NCI-H1417 treated with DMSO at 0.1 percent for 48 hours (cell line): Measurements from ENCODE around the gene CSGALNACT2.

ENCODE experiments used
- DNase-seq: peaks from one replicate; lab custom pipeline; 2025; lab: John Stamatoyannopoulos, UW

CSGALNACT2 gene

DNA sequence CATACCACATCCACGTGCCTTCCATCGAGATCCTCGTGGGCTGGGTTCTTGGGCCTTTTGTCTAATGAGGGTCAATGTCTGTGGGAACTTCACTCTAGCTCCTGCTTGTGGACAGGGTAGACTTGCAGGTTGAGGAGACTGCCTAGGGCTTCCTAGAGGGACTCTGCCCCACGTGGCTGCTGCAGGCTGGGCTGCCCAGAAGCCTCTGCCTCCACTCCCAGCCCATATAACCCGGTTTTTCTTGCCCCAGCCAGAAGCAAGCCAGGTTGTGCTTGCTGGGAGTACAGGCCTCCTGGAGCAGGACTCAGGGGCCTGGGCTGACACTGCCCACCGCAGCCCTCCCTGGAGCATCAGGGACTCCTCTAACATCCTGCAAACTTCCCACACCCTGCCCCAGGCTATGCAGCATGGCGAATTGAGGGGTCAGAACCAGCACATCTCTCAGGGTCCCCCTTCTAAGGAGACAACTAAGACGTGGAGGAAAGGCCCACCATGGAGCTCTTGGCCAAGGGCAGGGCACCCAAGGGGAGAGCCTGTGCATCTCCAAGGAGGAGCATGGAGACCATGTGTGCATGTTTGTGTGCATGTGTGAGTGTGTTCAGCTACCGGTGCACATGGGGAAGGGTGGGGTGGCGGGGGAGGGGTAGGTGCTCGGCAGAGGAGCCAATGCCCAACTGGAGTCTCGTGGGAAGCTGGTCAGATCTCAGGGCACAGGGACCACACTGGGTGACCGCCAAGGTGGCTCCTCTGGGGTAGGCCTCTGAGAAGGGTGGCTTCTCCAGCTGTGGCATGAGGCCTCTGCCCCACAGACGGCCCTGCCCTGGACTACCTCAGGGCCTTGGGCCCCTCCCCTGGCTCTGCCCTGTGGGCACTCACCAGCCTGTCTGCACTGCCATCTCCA, 66.0 kb downstream of the CSGALNACT2 start:
- DNase-seq = no peak

DNA sequence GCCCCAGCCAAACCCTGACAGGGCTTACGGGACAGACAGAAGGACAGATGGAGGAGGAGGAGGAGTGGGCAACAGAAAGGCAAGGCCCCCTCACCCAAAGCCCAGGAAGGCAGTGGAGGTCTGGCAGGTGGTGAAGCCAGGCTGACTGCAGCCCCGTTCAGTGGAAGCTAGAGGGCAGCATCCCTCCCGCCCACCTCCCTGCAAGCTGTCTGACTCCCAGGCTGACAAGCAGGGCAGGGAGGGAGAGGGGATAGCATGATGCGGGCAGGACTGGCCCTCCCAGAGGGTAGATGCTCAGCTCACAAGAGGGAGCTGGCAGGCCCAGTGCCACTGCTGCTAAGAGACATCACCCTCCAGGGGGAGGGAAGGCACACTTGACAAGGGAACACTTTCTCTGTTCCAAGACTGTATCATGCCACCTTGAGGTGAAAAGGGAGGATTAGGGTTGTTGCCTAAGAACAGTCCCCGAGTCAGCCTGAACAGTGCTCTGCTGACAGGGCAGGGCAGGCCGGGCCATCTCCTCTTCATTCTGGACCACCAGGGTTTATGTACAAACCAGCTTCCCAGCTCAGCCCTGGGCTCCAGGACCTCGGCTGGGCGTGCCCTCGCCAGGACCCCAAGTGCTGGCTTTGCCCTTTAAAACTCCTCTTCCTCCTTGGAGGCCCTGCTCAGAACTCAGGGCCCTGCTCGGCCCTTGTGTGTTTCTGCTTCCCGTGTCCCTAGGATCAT, 66.9 kb downstream of the CSGALNACT2 start:
- DNase-seq = no peak

DNA sequence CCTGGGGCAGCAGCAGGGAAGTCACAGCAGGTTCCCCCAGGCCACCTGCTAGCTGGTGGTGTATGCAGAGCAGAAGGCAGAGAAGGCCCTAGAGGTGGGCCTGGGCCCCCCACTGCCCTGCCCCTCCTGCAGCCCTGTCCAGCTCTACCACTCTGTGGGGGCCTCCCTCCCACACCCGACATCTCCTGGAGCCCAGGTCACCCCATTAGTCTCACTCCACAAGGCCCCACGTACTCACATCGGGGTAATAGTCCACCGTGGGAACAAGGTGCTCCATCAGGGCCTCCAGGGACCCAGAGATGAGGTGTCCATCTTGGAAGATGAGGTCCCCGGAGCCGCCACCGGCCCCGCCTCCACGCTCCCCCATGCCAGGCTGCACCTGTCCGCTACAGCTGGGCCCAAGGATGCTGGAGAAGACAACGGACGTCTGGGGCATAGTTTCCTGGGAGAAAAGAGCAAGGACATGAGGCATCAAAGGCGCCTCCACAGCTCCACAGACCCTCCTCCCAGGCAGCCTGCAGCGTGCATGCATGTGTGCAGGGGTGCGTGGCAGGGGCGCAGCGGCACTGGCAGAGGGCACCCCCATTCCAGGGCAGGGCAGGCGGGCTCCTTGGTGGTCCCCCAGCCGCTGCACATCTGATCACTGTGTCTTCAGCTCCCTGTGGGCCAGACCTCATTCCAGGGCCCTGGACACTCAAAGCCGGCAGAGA, 67.6 kb downstream of the CSGALNACT2 start:
- no peak for DNase-seq

DNA sequence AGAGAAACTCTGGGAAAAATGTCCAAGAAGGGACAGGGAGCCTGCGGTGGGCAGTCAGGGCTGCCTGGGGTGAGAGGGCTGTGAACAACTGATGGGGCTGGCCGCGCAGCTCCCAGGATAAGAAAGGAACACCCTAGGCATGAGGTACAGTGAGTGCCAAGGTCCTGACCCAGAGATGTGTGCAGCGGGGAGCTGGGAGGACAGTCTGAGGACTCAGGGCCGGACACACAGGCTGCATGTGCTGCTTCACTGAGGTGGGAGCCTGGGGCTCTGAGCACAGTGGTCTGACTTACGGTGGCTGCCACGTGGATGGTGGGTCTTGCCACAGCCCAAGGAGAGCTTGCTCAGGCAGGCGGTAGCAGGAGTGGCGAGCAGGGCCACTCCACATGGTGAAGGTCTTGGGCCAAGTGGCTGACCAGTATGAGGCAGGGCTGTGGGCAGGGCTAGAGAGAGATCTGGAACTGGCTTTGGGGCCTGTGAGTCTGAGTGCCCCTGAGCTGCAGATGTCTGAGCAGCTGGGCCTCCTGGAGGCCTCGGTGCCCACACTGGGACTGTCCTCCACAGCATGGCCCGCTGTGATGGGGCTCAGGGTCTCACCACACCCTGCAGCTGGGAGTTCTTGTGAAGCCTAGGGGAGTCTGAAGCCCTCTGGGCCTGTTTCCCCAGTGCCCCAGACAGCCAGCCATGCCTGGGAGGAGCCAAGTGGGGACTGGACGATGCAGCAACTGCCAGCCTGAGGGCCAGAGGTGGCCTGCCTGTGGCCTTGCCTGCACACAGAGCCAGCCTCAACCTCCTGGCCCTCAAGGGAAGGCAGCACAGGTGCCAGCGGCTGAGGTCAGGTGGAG, 68.4 kb downstream of the CSGALNACT2 start:
- DNase-seq = no peak

DNA sequence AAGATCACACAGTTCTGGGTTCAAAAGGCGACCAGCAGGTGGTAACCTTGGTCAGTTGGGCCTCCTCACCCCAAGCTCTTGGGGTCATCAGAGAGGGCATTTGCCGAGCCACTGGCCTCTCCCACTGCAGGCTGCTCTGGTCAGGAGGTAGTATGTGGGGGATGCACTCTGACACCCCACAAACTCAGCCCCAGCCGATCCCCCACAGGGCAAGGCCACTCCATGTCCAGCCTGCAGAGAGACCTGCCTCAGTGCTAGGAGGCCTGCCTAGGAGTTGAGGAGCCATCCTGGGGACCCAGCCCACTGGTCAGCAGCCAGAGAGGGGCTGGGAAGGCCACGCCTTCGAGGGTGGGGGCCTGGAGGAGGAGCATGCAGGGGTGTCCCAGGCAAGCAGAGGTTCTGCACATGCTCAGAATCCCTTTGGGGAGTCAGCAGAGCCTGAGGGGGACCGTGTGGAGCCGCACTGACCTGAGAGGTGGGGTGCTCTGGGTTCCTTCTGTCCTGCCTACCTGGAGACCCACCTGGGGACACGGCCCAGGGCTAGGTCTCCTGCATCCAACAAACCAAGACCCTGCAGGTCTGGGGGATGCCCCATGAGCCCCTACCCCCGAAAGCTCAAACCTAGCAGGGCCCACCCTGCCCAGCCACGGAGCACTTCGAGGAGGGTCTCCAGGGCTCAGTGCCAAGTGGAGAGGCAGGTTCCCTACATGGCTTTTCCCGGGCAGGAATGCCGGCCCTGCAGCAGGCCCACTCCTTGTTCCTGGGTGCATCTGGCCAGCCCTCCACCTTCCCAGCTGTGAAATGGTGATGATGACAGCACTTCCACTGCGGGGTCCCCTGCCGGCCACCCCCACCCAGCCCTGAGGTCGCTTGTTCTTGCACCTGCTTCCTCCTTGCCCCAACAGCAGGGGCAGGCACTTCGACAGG, 70.2 kb downstream of the CSGALNACT2 start:
- no peak for DNase-seq

DNA sequence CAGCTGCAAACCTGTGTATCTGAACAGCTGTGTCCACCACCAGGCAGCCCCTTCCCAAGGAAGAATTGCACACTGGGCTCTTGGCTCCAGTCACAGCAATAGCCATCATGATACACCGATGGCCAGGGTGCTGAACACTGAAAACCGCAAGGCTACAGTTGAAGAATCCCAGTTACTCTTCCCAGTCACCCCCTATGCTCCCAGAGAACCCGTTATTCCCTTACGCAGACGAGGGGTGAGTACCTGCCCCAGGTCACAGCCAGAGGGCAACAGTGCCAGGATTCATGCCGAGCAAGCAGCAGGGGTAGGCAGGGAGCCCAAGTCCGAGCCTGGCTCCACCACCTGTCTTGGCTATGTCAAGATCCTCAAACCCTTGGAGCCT, 70.8 kb downstream of the CSGALNACT2 start:
- DNase-seq = no peak

DNA sequence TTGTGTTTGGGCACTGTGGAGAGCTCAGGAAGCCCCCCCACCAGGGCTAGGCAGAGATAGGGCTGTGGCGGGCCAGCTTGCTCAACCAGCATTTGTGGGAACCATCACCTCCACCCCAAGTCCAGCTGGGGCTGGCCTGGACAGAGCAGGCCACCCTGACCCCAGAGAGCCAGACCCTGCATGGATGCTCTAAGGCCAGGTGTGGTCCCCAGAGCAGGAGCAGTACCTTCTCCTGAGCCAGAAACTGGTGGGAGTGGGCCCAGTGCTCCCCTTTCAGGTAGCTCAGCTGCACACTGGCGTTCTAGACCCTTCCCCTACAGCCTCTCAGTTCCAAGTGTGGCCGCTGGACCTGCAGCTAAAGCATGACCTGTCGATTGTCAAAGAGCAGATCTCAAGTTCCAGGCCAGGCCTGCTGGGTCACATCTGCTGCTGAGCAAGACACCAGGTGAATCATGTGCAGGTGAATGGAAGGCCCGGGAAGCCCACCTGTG, 71.5 kb downstream of the CSGALNACT2 start:
- no peak for DNase-seq

DNA sequence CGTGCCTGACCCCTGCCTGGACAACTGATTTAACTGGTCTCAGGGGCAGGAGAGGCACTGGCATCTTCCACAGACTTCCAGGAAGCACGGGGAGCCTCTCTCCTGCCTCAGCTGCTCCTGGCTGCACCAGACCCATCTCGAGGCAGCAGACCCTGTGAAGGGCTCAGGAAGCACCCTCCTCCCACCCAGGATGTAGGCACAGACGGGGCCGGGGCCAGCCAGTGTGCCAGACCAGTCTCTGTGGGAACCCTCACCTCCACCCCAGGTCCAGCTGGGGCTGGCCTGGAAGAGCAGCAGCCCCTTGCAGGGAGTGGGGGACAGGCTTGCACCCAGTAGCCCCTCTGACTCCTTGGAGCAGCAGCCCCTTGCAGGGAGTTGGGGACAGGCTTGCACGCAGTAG, 72.3 kb downstream of the CSGALNACT2 start:
- no peak for DNase-seq

DNA sequence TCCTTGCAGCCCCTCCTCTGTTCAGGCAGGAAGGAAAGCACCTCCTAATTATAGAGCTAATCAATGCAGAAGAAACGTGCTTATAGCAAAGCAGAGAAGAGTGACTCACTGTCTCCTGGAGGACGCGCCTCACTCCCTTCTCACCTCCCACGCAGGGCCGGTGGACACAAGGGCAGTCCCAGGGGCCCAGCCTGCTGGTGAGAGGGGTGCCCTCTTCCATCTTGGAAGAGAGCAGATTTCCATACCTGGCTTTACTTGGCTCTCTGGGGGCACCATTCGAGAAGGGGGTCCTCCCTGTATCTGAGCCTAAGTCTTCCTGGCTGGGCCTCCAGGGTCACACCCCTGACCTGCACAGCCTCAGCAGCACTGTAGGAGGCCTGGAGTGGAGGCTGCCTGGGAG, 72.8 kb downstream of the CSGALNACT2 start:
- no peak for DNase-seq

DNA sequence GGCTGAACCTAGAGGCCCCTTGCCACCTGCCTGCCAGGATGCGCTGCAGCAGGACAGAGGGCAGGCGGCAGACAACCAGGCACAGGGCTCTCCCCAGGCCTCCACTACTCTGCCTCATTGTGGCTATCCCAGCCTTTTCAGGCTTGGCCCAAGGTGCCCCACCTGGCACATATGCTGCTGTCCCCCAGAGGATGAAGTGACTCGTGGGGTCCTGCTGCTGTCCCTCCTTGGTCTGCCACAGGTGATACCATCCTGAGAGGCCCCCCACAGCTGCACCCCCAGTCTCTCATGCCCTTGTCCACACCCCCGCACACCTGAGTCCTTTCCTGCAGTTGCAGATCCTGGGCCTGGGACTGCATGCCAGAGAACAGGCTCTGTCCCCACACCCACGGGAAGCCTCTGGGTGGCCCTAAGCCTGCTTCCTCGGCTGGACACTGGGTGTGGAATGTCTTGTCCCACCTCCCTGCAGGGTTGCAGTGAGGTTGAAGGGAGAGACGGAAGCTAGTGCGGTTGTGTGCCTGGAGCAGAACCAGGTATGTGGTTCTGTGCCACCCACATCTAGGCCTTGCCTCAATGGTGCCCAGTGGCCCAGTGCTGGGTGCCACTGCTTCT, 73.3 kb downstream of the CSGALNACT2 start:
- no peak for DNase-seq

DNA sequence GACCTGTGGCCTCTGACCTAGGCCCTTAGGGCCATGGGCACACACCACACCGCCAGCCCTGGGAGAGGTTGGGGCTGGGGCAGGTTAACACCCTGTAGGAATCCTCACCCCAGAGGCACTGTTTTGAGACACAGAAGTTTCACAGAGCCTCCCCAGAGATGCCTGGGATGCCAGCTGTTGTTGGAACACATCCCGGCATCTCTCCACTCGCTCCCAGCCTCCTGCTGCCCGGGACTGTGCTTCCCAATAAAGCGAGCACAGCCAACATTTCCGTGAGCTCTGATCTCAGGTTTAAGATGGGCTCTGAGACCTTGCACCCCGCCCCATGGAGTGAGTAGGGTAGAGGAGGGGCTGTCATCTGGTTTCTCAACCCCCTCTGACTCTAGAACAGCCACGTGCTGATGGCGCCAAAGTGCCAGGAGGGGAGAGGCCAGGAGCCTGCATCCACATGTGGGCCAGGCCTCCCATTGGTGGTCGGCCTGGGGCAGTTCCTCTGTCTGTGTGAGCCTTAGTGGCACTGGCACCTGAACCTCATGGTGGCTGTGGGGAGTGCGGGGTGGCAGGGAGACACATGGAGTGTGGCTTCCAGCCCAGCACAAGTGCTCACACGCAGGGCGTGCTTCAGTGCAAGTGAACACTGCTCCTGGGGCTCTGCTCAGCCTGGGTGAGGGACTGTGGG, 73.9 kb downstream of the CSGALNACT2 start:
- DNase-seq = no peak

DNA sequence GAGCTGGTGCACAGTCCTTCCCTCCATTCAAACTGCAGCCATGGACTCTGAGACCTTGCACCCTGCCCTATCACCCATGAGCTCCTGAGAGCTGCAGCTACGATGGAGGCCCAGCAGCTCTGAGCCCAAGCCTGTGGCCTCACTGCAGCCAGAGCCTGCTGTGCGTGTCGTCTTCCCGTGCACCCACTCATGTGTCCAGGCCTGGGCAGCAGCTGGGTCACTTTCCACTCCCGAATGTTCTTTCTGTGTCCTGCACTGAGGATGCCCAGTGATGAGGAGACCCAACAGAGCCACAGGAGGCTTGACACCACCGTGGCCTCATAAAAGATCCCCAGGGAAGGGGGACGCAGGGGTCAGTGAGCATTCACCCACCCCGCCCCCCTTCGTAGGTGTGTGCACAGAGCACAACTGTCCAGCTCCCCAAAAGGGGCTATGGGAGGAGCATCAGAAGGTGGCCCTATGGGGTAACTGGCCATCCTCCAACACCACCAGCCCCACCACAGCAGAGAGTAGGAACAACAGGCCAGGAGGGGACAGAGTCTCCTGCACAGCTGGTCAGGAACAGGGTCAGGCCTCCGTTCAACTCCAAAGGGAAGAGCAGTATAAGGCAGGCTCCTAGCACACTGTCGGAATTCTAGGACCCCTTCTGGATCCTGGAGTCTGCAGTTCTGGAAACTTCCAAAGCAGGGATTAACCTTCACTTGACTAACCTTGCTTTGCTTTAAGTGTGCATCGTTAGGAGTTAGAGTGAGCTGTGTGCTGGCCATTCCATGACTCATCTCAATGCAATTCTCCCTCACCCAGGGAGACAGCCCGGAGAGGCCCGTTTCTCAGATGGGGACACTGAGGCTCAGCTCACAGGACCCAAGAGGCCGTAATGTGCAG, 76.1 kb downstream of the CSGALNACT2 start:
- no peak for DNase-seq

DNA sequence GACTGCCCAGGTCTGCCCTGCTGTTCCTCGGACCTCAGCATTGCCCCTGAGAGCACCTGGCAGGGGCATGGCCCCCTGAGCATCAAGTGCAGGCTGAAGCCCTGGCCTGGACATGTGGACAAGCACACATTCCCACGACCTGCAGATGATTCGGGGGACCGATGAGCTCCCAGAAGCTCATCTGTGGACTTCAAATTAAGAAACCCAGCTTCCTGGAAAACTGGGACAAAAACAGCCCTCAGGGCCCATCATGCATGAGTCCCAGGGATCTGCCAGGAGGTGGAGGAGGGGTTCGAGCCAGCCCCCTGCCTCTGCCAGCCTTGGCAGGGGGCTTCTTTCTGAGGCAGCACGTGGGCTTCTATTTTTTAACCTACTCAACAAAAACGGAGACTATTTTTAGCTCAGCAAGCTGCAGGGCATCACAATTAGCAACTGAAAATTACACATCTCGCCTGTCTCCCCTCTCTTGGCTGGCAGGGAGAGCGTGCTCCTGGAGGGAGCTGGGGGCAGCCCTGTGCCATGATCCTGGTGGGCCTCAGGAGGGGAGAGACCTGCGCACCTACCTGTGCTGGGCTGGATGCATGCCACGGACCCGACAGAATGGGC, 76.8 kb downstream of the CSGALNACT2 start:
- DNase-seq = no peak

DNA sequence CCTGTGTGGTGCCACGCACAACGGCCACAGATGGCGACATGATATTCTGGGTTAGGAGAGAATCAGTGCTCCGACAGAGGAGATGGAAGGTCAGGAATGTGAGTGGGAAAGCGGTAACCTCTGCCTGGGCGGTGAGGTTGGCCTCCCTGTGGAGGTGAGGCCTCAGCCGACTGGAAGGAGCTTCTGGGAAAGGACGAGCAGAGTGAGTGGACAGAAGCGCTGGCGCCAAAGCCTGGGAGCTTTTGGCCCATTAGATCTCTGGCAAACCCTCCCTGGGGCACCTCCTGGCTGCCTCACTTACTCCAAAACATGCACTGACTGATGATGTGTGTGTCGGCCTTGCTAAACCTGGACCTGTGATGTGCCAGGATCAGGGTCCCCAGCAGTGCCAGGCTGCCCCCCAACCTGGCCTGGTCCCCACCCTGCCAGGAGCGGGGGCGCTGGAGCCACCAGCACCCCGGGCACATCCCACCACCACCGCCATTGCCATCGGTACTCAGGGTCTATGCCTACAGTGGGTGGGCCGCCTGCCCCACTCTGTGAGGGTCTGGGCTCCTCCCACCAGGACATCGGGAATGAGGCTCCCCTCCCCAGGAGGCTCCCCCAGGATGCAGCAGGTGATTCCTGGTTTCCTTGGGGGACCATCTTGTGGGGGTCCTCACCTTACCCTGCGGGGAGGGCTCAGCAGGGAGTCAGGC, 77.7 kb downstream of the CSGALNACT2 start:
- DNase-seq = no peak

DNA sequence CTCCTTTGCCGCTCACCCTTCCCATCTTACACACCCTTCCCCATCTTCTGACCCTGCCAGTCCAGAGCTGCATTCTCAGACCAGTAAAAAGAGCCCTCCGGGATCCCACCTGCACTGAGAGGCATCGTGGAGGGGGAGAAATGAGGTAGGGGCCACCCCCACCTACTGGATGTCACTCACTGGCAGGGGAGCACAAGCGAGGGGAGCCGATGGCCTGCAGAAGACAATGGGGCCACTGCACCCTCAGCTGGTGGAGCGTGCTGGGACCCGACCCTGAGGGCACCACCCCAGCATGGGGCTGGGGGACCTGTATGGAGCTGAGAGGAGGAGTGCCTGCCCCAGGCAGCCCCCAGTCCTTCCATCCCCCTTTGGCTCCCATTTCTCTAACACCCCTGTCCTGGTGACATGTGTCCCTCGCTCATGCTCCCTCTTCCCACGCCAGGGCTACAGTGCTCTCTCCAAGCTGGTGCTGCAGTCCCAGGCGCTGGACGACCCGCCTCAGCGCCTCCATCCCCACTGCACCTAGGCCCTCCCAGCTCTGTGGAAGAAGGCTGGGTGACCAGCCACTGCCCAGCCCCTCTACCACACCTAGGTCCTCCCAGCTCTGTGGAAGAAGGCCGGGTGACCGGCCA, 78.8 kb downstream of the CSGALNACT2 start:
- no peak for DNase-seq

DNA sequence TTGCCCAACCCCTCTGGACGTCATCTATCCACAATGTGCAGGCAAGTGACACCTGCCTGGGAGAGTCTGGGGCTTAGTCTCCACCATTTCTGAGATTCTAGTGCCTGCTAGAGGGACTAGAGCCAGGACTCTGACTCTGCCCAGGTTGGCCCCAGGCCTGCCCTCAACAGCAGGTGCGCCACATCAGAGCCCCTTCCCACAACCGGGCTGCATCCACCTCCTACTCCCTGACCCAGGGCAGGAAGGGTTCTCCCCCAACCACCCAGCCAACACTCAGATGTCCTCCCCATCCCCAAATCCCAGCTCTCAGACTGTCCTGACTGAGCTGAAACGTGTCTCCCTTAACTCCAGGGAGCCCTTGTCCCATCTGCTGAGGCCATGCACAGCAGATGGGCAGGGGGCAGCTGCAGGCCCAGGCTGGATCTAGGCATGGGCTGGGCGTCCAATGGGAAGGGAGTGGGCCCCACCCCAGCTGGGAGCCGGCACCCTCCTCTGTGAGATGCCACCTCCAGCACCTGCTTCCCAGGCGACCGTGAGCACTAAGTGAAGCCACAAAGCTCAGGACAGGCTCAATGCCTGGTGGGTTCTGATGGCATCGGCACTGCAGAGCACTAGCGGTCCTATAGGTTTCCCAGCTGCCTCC, 79.4 kb downstream of the CSGALNACT2 start:
- DNase-seq = no peak
